Caco-2 (cell line): ENCODE data around the gene DLG2. TPM values are rescaled to one million over a fixed set of nuclear protein-coding genes. Genes with fewer than 3 reads are reported as not detected.

Source experiments
- BruUV-seq: library from RNA; stranded (reverse); fragments of 400-500 nt; replicated peaks from 2 replicates; lab custom pipeline; 2021; lab: Mats Ljungman, UMichigan
- CTCF ChIA-PET: fragments of 300-600 bp; sonication (Branson Sonifier 250); formaldehyde crosslinking; loops from one replicate; lab custom pipeline; 2022; ENCODE audit warnings: antibody characterized with exemption; lab: Charles Lee
- POLR2A ChIA-PET: fragments of 300-600 bp; sonication (Branson Sonifier 250); formaldehyde crosslinking; loops from one replicate; lab custom pipeline; 2022; ENCODE audit warnings: antibody characterized with exemption; lab: Charles Lee
- DNase-seq, 2 experiments: peaks; one replicate each; pipeline versions ENCODE4 v3.0.0 to v3.0.0-alpha.2; 2020 to 2022
- H3K27me3 ChIP-seq: replicated peaks from 2 replicates; pipeline ENCODE4 v1.6.0; 2011; ENCODE audit warnings: low read length; ENCODE audit not compliant: control insufficient read depth, insufficient read depth
- H3K36me3 ChIP-seq: 2 replicates; pipeline ENCODE4 v1.5.1; 2011; ENCODE audit warnings: low read length; ENCODE audit not compliant: control insufficient read depth, insufficient read depth
- H3K4me1 ChIP-seq: fragments of 250-450 bp; sonication (Bioruptor Pico); 2 replicates; pipeline ENCODE4 v1.5.1; 2020; ENCODE audit warnings: mild to moderate bottlenecking
- H3K4me3 ChIP-seq: 2 replicates; pipeline ENCODE4 v1.5.1; 2011; ENCODE audit warnings: low read depth, mild to moderate bottlenecking, control low read depth, low read length
- H3K9me3 ChIP-seq: fragments of 250-450 bp; sonication (Bioruptor Pico); 2 replicates; pipeline ENCODE4 v1.5.1; 2020; ENCODE audit warnings: mild to moderate bottlenecking, moderate library complexity
- H3K27ac Mint-ChIP-seq: one replicate; pipeline ENCODE4 v1.8.0; 2022; ENCODE audit warnings: mixed read lengths; ENCODE audit not compliant: unreplicated experiment
- H3K27me3 Mint-ChIP-seq: one replicate; pipeline ENCODE4 v1.8.0; 2022; ENCODE audit warnings: mixed read lengths; ENCODE audit not compliant: insufficient read depth, unreplicated experiment
- H3K36me3 Mint-ChIP-seq: one replicate; pipeline ENCODE4 v1.8.0; 2022; ENCODE audit warnings: mild to moderate bottlenecking, mixed read lengths; ENCODE audit not compliant: insufficient read depth, unreplicated experiment
- H3K4me1 Mint-ChIP-seq: one replicate; pipeline ENCODE4 v1.8.0; 2022; ENCODE audit warnings: low read depth, mixed read lengths; ENCODE audit not compliant: unreplicated experiment
- H3K4me3 Mint-ChIP-seq: one replicate; pipeline ENCODE4 v1.8.0; 2022; ENCODE audit warnings: mild to moderate bottlenecking, moderate library complexity, mixed read lengths; ENCODE audit not compliant: unreplicated experiment
- H3K9me3 Mint-ChIP-seq: one replicate; pipeline ENCODE4 v1.8.0; 2022; ENCODE audit warnings: mixed read lengths; ENCODE audit not compliant: unreplicated experiment
- intact Hi-C: fragments of 100-400 bp; cut with micrococcal nuclease; formaldehyde crosslinking; loops from one replicate; pipeline ENCODE4 v1.10.0; 2022; ENCODE audit not compliant: unreplicated experiment
- total RNA-seq: library from RNA; stranded (reverse); gene quantifications from 2 replicates; pipeline ENCODE4 v1.2.3, GENCODE V29; 2022
- TF ChIP-seq, protein P1 (sequence below), 2 experiments: fragments of 200-600 bp in 1 of 2; IDR thresholded peaks; 1 replicate in 1 of 2; 2 replicates in 1 of 2; pipeline versions ENCODE4 v1.5.1 to v1.8.0; 2011 to 2022; ENCODE audit warnings: antibody characterized with exemption in 1 of 2, control low read depth in 1 of 2, inconsistent platforms in 1 of 2, low read depth in 1 of 2, low read length in 1 of 2, mild to moderate bottlenecking in 1 of 2, moderate library complexity in 1 of 2; ENCODE audit not compliant: insufficient read depth in 1 of 2, severe bottlenecking in 1 of 2, unreplicated experiment in 1 of 2

The DLG2 gene
- total RNA-seq, 1 experiment from 2014 or later, result 21.6 TPM

DNA sequence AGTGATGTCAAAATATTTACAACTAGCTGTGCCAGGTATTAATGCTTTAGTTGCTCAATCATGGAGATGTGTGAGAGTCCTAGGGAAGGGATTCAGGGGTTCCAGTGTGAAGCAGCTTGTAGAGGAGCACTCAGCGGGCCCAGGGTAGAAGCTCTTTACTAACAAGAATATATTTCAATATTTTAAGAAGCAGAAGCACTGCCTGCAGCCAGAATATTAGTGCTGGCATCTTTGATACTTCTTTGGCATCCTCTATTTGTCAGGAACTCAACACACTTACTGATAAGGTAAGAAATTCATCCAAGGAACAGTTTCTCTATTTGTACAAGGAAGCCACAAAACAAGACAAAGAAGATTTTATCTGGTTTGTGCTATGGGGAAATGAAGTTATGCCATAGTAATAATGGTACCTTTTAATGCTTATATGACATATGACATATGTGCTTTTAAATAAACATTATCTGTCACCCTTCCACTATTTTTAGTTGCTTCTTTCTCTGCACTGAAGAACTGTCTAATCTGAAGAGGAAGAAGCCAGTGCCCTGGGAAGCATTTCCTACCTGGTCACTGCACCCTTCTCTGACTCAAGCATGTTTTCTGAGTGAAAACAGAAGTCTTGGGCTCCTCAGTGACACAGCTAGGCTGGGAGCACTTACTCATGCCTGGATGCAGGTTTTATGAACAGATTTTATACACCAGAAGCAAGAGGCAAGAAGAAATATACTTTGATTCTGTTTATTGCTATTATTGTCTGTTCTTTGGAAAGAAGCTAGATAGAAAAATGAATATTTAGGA, 1952.8 kb downstream of the DLG2 start:
- H3K9me3 ChIP-seq, result no peaks in the 10 kb centered on the region
- no peaks in the 10 kb centered on the region for H3K27me3 ChIP-seq
- TF ChIP-seq, protein P1, sequence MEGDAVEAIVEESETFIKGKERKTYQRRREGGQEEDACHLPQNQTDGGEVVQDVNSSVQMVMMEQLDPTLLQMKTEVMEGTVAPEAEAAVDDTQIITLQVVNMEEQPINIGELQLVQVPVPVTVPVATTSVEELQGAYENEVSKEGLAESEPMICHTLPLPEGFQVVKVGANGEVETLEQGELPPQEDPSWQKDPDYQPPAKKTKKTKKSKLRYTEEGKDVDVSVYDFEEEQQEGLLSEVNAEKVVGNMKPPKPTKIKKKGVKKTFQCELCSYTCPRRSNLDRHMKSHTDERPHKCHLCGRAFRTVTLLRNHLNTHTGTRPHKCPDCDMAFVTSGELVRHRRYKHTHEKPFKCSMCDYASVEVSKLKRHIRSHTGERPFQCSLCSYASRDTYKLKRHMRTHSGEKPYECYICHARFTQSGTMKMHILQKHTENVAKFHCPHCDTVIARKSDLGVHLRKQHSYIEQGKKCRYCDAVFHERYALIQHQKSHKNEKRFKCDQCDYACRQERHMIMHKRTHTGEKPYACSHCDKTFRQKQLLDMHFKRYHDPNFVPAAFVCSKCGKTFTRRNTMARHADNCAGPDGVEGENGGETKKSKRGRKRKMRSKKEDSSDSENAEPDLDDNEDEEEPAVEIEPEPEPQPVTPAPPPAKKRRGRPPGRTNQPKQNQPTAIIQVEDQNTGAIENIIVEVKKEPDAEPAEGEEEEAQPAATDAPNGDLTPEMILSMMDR (IDR thresholded peaks at IDR 0.05; ENCODE audit: insufficient read depth in 1 of 2, low read depth in 1 of 2, low read length in 1 of 2, severe bottlenecking in 1 of 2, unreplicated experiment in 1 of 2), result no peak
- intact Hi-C loops, result no loop called here
- H3K4me3 ChIP-seq, result no peak overlapping the region
- H3K9me3 Mint-ChIP-seq, result no peaks in the 10 kb centered on the region
- H3K27me3 Mint-ChIP-seq, result no peaks in the 10 kb centered on the region
- no peaks in the 10 kb centered on the region for H3K36me3 Mint-ChIP-seq
- no TSS peak for BruUV-seq
- no peak overlapping the region for H3K4me3 Mint-ChIP-seq
- peaks cover 10% of the 10 kb centered on the region; the same call in 1 of the 2 replicates for H3K4me1 ChIP-seq
- no peaks in the 10 kb centered on the region for H3K4me1 Mint-ChIP-seq
- POLR2A ChIA-PET, result no interaction called here
- no peak overlapping the region for H3K27ac Mint-ChIP-seq
- CTCF ChIA-PET, result no interaction called here
- H3K36me3 ChIP-seq, result no peaks in the 10 kb centered on the region
- DNase-seq, result no peak

GRCh38 chr11:83671289-83671688, 1955.9 kb downstream of the DLG2 start:
- TF ChIP-seq, protein P1 (IDR thresholded peaks at IDR 0.05; ENCODE audit: insufficient read depth in 1 of 2, low read depth in 1 of 2, low read length in 1 of 2, severe bottlenecking in 1 of 2, unreplicated experiment in 1 of 2), result peak in 1 of 2 experiments; percentile 11
- H3K9me3 Mint-ChIP-seq, result no peaks in the 10 kb centered on the region
- Histone ChIP-seq H3K4me1 (peaks cover 10% of the 10 kb centered on the region; the same call in 1 of the 2 replicates), H3K36me3 (no peaks in the 10 kb centered on the region), H3K4me3 (no peak overlapping the region), H3K27me3 (no peaks in the 10 kb centered on the region), H3K9me3 (no peaks in the 10 kb centered on the region)
- BruUV-seq, result no TSS peak
- no peaks in the 10 kb centered on the region for H3K27me3 Mint-ChIP-seq
- no peaks in the 10 kb centered on the region for H3K36me3 Mint-ChIP-seq
- DNase-seq, result no peak
- ChIA-PET CTCF (interaction anchor here (0.7 to 1.1 kb wide), 4 partner anchors 9 to 378 kb away, joined by 3 to 14 read pairs (median 4); no protein-coding TSS in a partner anchor), POLR2A (no interaction called here)
- no peaks in the 10 kb centered on the region for H3K4me1 Mint-ChIP-seq
- H3K27ac Mint-ChIP-seq, result no peak overlapping the region
- no peak overlapping the region for H3K4me3 Mint-ChIP-seq
- intact Hi-C loops, result loop anchor here (2.0 kb wide), 1 partner anchor 150 kb away; no protein-coding TSS in a partner anchor

DNA sequence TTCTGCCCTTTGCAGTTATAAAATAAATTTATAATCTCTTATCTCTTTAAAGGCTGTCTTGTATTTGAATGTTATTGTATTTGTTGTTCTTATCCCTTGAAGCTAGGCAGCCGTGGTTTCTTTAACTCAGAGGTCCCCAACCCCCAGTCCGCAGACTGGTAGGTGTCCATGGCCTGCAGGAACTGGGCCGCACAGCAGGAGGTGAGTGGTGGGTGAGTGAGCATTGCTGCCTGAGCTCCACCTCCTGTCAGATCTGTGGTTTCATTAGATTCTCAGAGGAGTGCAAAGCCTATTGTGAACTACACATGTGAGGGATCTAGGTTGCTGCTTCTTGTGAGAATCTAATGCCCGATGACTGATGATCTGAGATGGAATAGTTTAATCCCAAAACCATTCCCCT, 1961.0 kb downstream of the DLG2 start:
- no peak overlapping the region for H3K27ac Mint-ChIP-seq
- ChIA-PET CTCF (no interaction called here), POLR2A (no interaction called here)
- DNase-seq, result no peak
- intact Hi-C loops, result no loop called here
- Histone ChIP-seq H3K36me3 (no peaks in the 10 kb centered on the region), H3K9me3 (no peaks in the 10 kb centered on the region), H3K27me3 (no peaks in the 10 kb centered on the region), H3K4me3 (no peak overlapping the region), H3K4me1 (peaks cover 30% of the 10 kb centered on the region)
- no peak overlapping the region for H3K4me3 Mint-ChIP-seq
- H3K4me1 Mint-ChIP-seq, result peaks cover 13% of the 10 kb centered on the region
- H3K36me3 Mint-ChIP-seq, result no peaks in the 10 kb centered on the region
- TF ChIP-seq, protein P1 (IDR thresholded peaks at IDR 0.05; ENCODE audit: insufficient read depth in 1 of 2, low read depth in 1 of 2, low read length in 1 of 2, severe bottlenecking in 1 of 2, unreplicated experiment in 1 of 2), result no peak
- H3K27me3 Mint-ChIP-seq, result no peaks in the 10 kb centered on the region
- H3K9me3 Mint-ChIP-seq, result no peaks in the 10 kb centered on the region
- BruUV-seq, result no TSS peak
